ENCODE measurements around the gene SIRPA. TPM values are rescaled to one million over a fixed set of nuclear protein-coding genes. Genes with fewer than 3 reads are reported as not detected.

The SIRPA gene
- not detected for total RNA-seq
- polyA plus RNA-seq, result not detected

- peaks cover 13% of the 10 kb centered on the region for H3K27me3 ChIP-seq (ENCODE audit: control insufficient read depth, insufficient read depth, low read length)
- H3K27me3 Mint-ChIP-seq, result peaks cover 75% of the 10 kb centered on the region
- H3K9me3 Mint-ChIP-seq, result no peaks in the 10 kb centered on the region
- no peak for DNase-seq
- no peak for ATAC-seq (ENCODE audit: low read depth in 2 of 2)
- no peaks in the 10 kb centered on the region for H3K36me3 ChIP-seq (ENCODE audit: control insufficient read depth, insufficient read depth, low read length)
- no peak within 1 kb of the TSS for H3K27ac ChIP-seq (ENCODE audit: insufficient read depth, low read length, poor library complexity, severe bottlenecking)
- H3K4me1 ChIP-seq (ENCODE audit: control insufficient read depth, insufficient read depth, low read length, poor library complexity, severe bottlenecking), result peaks cover 7% of the 10 kb centered on the region
- no peak within 1 kb of the TSS for H3K4me3 ChIP-seq (ENCODE audit: low read depth, low read length)
- H3K27ac Mint-ChIP-seq, result no peak within 1 kb of the TSS
- no peaks in the 10 kb centered on the region for H3K36me3 Mint-ChIP-seq
- no peaks in the 10 kb centered on the region for H3K9me3 ChIP-seq (ENCODE audit: control insufficient read depth in 2 of 2, low read length in 2 of 2)
- peak within 1 kb of the TSS in 3 of 4 donors; percentile 59 to 72 (median 68) for H3K4me3 Mint-ChIP-seq
- H3K4me1 Mint-ChIP-seq, result peaks cover 0 to 2% (median 0%) of the 10 kb centered on the region in 4 donors
These were observed at the start of gene SIRPA for GRCh38 chr20:1894951-1895673. SIRPA (plus strand) TSS chr20:1895407; CDS start chr20:1895448, 41 bp downstream.

GRCh38 chr20:1845701-1846100 is 49.5 kb upstream of the SIRPA start:
- ATAC-seq (ENCODE audit: low read depth in 2 of 2), result no peak
- Mint-ChIP-seq H3K36me3 (no peaks in the 10 kb centered on the region), H3K4me1 (peaks cover 0 to 13% (median 5%) of the 10 kb centered on the region in 4 donors), H3K27me3 (peaks cover 7% of the 10 kb centered on the region), H3K4me3 (no peak overlapping the region), H3K9me3 (peaks cover 0 to 5% (median 3%) of the 10 kb centered on the region in 7 donors), H3K27ac (no peak overlapping the region)
- H3K36me3 ChIP-seq (ENCODE audit: control insufficient read depth, insufficient read depth, low read length), result no peaks in the 10 kb centered on the region
- H3K4me3 ChIP-seq (ENCODE audit: low read depth, low read length), result no peak overlapping the region
- H3K27me3 ChIP-seq (ENCODE audit: control insufficient read depth, insufficient read depth, low read length), result no peaks in the 10 kb centered on the region
- DNase-seq, result no peak
- no peak overlapping the region for H3K27ac ChIP-seq (ENCODE audit: insufficient read depth, low read length, poor library complexity, severe bottlenecking)
- H3K4me1 ChIP-seq (ENCODE audit: control insufficient read depth, insufficient read depth, low read length, poor library complexity, severe bottlenecking), result no peaks in the 10 kb centered on the region
- no peaks in the 10 kb centered on the region for H3K9me3 ChIP-seq (ENCODE audit: control insufficient read depth in 2 of 2, low read length in 2 of 2)

- H3K4me1 Mint-ChIP-seq, result peaks cover 0 to 13% (median 7%) of the 10 kb centered on the region in 4 donors
- H3K9me3 Mint-ChIP-seq, result peaks cover 0 to 5% (median 3%) of the 10 kb centered on the region in 7 donors
- no peak for ATAC-seq (ENCODE audit: low read depth in 2 of 2)
- no peaks in the 10 kb centered on the region for H3K36me3 Mint-ChIP-seq
- Histone ChIP-seq H3K4me1 (ENCODE audit: control insufficient read depth, insufficient read depth, low read length, poor library complexity, severe bottlenecking) (no peaks in the 10 kb centered on the region), H3K4me3 (ENCODE audit: low read depth, low read length) (no peak overlapping the region), H3K9me3 (ENCODE audit: control insufficient read depth in 2 of 2, low read length in 2 of 2) (no peaks in the 10 kb centered on the region), H3K36me3 (ENCODE audit: control insufficient read depth, insufficient read depth, low read length) (no peaks in the 10 kb centered on the region), H3K27ac (ENCODE audit: insufficient read depth, low read length, poor library complexity, severe bottlenecking) (no peak overlapping the region), H3K27me3 (ENCODE audit: control insufficient read depth, insufficient read depth, low read length) (no peaks in the 10 kb centered on the region)
- DNase-seq, result no peak
- peaks cover 7% of the 10 kb centered on the region for H3K27me3 Mint-ChIP-seq
- H3K27ac Mint-ChIP-seq, result no peak overlapping the region
- no peak overlapping the region for H3K4me3 Mint-ChIP-seq
These were observed 48.9 kb upstream of the SIRPA start for GRCh38 chr20:1846341-1846740.

GRCh38 chr20:1846876-1847275 is 48.3 kb upstream of the SIRPA start:
- DNase-seq, result no peak
- Histone ChIP-seq H3K9me3 (ENCODE audit: control insufficient read depth in 2 of 2, low read length in 2 of 2) (no peaks in the 10 kb centered on the region), H3K4me3 (ENCODE audit: low read depth, low read length) (no peak overlapping the region), H3K27me3 (ENCODE audit: control insufficient read depth, insufficient read depth, low read length) (no peaks in the 10 kb centered on the region), H3K36me3 (ENCODE audit: control insufficient read depth, insufficient read depth, low read length) (no peaks in the 10 kb centered on the region), H3K4me1 (ENCODE audit: control insufficient read depth, insufficient read depth, low read length, poor library complexity, severe bottlenecking) (no peaks in the 10 kb centered on the region), H3K27ac (ENCODE audit: insufficient read depth, low read length, poor library complexity, severe bottlenecking) (no peak overlapping the region)
- Mint-ChIP-seq H3K4me1 (peaks cover 0 to 13% (median 7%) of the 10 kb centered on the region in 4 donors), H3K27ac (no peak overlapping the region), H3K36me3 (no peaks in the 10 kb centered on the region), H3K9me3 (peaks cover 0 to 5% (median 3%) of the 10 kb centered on the region in 7 donors), H3K27me3 (peaks cover 7% of the 10 kb centered on the region), H3K4me3 (no peak overlapping the region)
- no peak for ATAC-seq (ENCODE audit: low read depth in 2 of 2)

GRCh38 chr20:1847780-1848179 is 47.4 kb upstream of the SIRPA start:
- peaks cover 0 to 5% (median 4%) of the 10 kb centered on the region in 7 donors for H3K9me3 Mint-ChIP-seq
- H3K4me3 Mint-ChIP-seq, result no peak overlapping the region
- H3K27ac ChIP-seq (ENCODE audit: insufficient read depth, low read length, poor library complexity, severe bottlenecking), result no peak overlapping the region
- H3K4me1 ChIP-seq (ENCODE audit: control insufficient read depth, insufficient read depth, low read length, poor library complexity, severe bottlenecking), result no peaks in the 10 kb centered on the region
- ATAC-seq (ENCODE audit: low read depth in 2 of 2) (no peak), DNase-seq (no peak)
- no peaks in the 10 kb centered on the region for H3K36me3 Mint-ChIP-seq
- H3K4me1 Mint-ChIP-seq, result peaks cover 0 to 11% (median 7%) of the 10 kb centered on the region in 4 donors
- H3K4me3 ChIP-seq (ENCODE audit: low read depth, low read length), result no peak overlapping the region
- H3K27me3 ChIP-seq (ENCODE audit: control insufficient read depth, insufficient read depth, low read length), result no peaks in the 10 kb centered on the region
- H3K9me3 ChIP-seq (ENCODE audit: control insufficient read depth in 2 of 2, low read length in 2 of 2), result no peaks in the 10 kb centered on the region
- H3K27ac Mint-ChIP-seq, result peak overlapping the region in 2 of 3 donors; percentile 14 to 58
- peaks cover 6% of the 10 kb centered on the region for H3K27me3 Mint-ChIP-seq
- no peaks in the 10 kb centered on the region for H3K36me3 ChIP-seq (ENCODE audit: control insufficient read depth, insufficient read depth, low read length)

- H3K27me3 Mint-ChIP-seq, result peaks cover 8% of the 10 kb centered on the region
- peaks cover 0 to 5% (median 4%) of the 10 kb centered on the region in 7 donors for H3K9me3 Mint-ChIP-seq
- no peaks in the 10 kb centered on the region for H3K4me1 ChIP-seq (ENCODE audit: control insufficient read depth, insufficient read depth, low read length, poor library complexity, severe bottlenecking)
- DNase-seq, result no peak
- H3K36me3 ChIP-seq (ENCODE audit: control insufficient read depth, insufficient read depth, low read length), result no peaks in the 10 kb centered on the region
- peaks cover 0 to 11% (median 7%) of the 10 kb centered on the region in 4 donors for H3K4me1 Mint-ChIP-seq
- H3K27ac ChIP-seq (ENCODE audit: insufficient read depth, low read length, poor library complexity, severe bottlenecking), result no peak overlapping the region
- H3K9me3 ChIP-seq (ENCODE audit: control insufficient read depth in 2 of 2, low read length in 2 of 2), result no peaks in the 10 kb centered on the region
- no peak overlapping the region for H3K4me3 Mint-ChIP-seq
- H3K27ac Mint-ChIP-seq, result no peak overlapping the region
- no peaks in the 10 kb centered on the region for H3K36me3 Mint-ChIP-seq
- ATAC-seq (ENCODE audit: low read depth in 2 of 2), result no peak
- H3K4me3 ChIP-seq (ENCODE audit: low read depth, low read length), result no peak overlapping the region
- H3K27me3 ChIP-seq (ENCODE audit: control insufficient read depth, insufficient read depth, low read length), result no peaks in the 10 kb centered on the region
These were observed 46.8 kb upstream of the SIRPA start for GRCh38 chr20:1848373-1848772.

- Mint-ChIP-seq H3K4me1 (peaks cover 0 to 11% (median 3%) of the 10 kb centered on the region in 4 donors), H3K27me3 (peaks cover 4% of the 10 kb centered on the region), H3K9me3 (peaks cover 0 to 5% (median 4%) of the 10 kb centered on the region in 7 donors), H3K27ac (peak overlapping the region in 1 of 3 donors; percentile 85), H3K36me3 (no peaks in the 10 kb centered on the region), H3K4me3 (no peak overlapping the region)
- no peaks in the 10 kb centered on the region for H3K4me1 ChIP-seq (ENCODE audit: control insufficient read depth, insufficient read depth, low read length, poor library complexity, severe bottlenecking)
- no peaks in the 10 kb centered on the region for H3K27me3 ChIP-seq (ENCODE audit: control insufficient read depth, insufficient read depth, low read length)
- no peaks in the 10 kb centered on the region for H3K9me3 ChIP-seq (ENCODE audit: control insufficient read depth in 2 of 2, low read length in 2 of 2)
- no peak overlapping the region for H3K27ac ChIP-seq (ENCODE audit: insufficient read depth, low read length, poor library complexity, severe bottlenecking)
- DNase-seq (no peak), ATAC-seq (ENCODE audit: low read depth in 2 of 2) (no peak)
- no peak overlapping the region for H3K4me3 ChIP-seq (ENCODE audit: low read depth, low read length)
- no peaks in the 10 kb centered on the region for H3K36me3 ChIP-seq (ENCODE audit: control insufficient read depth, insufficient read depth, low read length)
These were observed 43.8 kb upstream of the SIRPA start for GRCh38 chr20:1851396-1851795.

GRCh38 chr20:1853473-1853872 is 41.7 kb upstream of the SIRPA start:
- Mint-ChIP-seq H3K27ac (no peak overlapping the region), H3K9me3 (peaks cover 0 to 3% (median 0%) of the 10 kb centered on the region in 7 donors), H3K4me1 (peaks cover 0 to 11% (median 3%) of the 10 kb centered on the region in 4 donors), H3K27me3 (peaks cover 4% of the 10 kb centered on the region), H3K36me3 (no peaks in the 10 kb centered on the region), H3K4me3 (no peak overlapping the region)
- Histone ChIP-seq H3K9me3 (ENCODE audit: control insufficient read depth in 2 of 2, low read length in 2 of 2) (no peaks in the 10 kb centered on the region), H3K4me1 (ENCODE audit: control insufficient read depth, insufficient read depth, low read length, poor library complexity, severe bottlenecking) (no peaks in the 10 kb centered on the region), H3K27ac (ENCODE audit: insufficient read depth, low read length, poor library complexity, severe bottlenecking) (no peak overlapping the region), H3K36me3 (ENCODE audit: control insufficient read depth, insufficient read depth, low read length) (no peaks in the 10 kb centered on the region), H3K4me3 (ENCODE audit: low read depth, low read length) (no peak overlapping the region), H3K27me3 (ENCODE audit: control insufficient read depth, insufficient read depth, low read length) (no peaks in the 10 kb centered on the region)
- DNase-seq (no peak), ATAC-seq (ENCODE audit: low read depth in 2 of 2) (no peak)

Data from CD4-positive, CD25-positive, alpha-beta regulatory T cell (primary cell).